ENCODE data around the gene SHISAL1. TPM values are rescaled to one million over a fixed set of nuclear protein-coding genes. Genes with fewer than 3 reads are reported as not detected.

Gene SHISAL1
- total and polyA plus RNA-seq, 2 donors (not counting 3 experiments of a cell fraction or from before 2014, with no cell fraction given) = 0.01 to 0.07 TPM

- DNase-seq (ENCODE audit: low read depth, low spot score) (no peak), FAIRE-seq (no peak)
- H4K20me1 ChIP-seq (replicated peaks; ENCODE audit: control insufficient read depth, extremely low read depth, insufficient read depth, low read length) = no peaks in the 10 kb centered on the region
- no TSS peak for BruUV-seq (replicated peaks)
- no peaks in the 10 kb centered on the region for H3K79me2 ChIP-seq (ENCODE audit: control insufficient read depth, insufficient read depth, low read length)
- POLR2A ChIA-PET = no interaction called here
- H3K27ac ChIP-seq (ENCODE audit: insufficient read depth, low read depth, low read length) = no peak overlapping the region
- no peaks in the 10 kb centered on the region for H3K4me1 ChIP-seq (ENCODE audit: control insufficient read depth, extremely low read depth, insufficient read depth, low read length)
- H3K4me2 ChIP-seq (ENCODE audit: insufficient read depth, low read length) = no peak overlapping the region
- H2AFZ ChIP-seq (ENCODE audit: low read depth, low read length) = no peak overlapping the region
- TF ChIP-seq CTCF (IDR thresholded peaks at IDR 0.05; ENCODE audit: extremely low read depth in 1 of 2, insufficient read depth in 1 of 2, low read depth in 1 of 2, low read length in 2 of 2) (no peak), POLR2A (IDR thresholded peaks at IDR 0.05; ENCODE audit: low read depth, low read length) (no peak), POLR2AphosphoS5 (IDR thresholded peaks at IDR 0.05; ENCODE audit: insufficient read depth, low read depth, low read length) (no peak), GATA2 (IDR thresholded peaks at IDR 0.05; ENCODE audit: insufficient read depth, insufficient read length, low read depth, low read length) (no peak), JUN (IDR thresholded peaks at IDR 0.05; ENCODE audit: borderline replicate concordance, insufficient read depth, insufficient read length, low read depth) (no peak), MYC (IDR thresholded peaks at IDR 0.05; ENCODE audit: low read depth, low read length) (no peak), FOS (IDR thresholded peaks at IDR 0.05; ENCODE audit: borderline replicate concordance, insufficient read depth, low read length) (no peak), EZH2 (IDR thresholded peaks at IDR 0.05; ENCODE audit: borderline replicate concordance, low read depth, low read length, severe bottlenecking) (no peak)
- TF ChIP-seq, protein P1, sequence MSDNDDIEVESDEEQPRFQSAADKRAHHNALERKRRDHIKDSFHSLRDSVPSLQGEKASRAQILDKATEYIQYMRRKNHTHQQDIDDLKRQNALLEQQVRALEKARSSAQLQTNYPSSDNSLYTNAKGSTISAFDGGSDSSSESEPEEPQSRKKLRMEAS (IDR thresholded peaks at IDR 0.05; ENCODE audit: insufficient read depth, insufficient read length) = no peak
- dilution Hi-C loops (cut with MboI; ENCODE audit: extremely low pct_ligation_motif_present, low sequenced_read_pairs) = no loop called here
- CTCF ChIA-PET = no interaction called here
- no peaks in the 10 kb centered on the region for H3K9me1 ChIP-seq (replicated peaks; ENCODE audit: control insufficient read depth, extremely low read depth, insufficient read depth, low read length)
- H3K4me3 ChIP-seq (replicated peaks in 1 of 3; ENCODE audit: insufficient read depth in 1 of 3, low read depth in 1 of 3, low read length in 3 of 3) = no peak overlapping the region
- intact Hi-C loops (cut with micrococcal nuclease) = no loop called here
- H3K9me3 ChIP-seq (replicated peaks; ENCODE audit: control insufficient read depth, insufficient read depth, low read length) = no peaks in the 10 kb centered on the region
- no peaks in the 10 kb centered on the region for H3K27me3 ChIP-seq (ENCODE audit: control insufficient read depth in 2 of 2, insufficient read depth in 2 of 2, low read length in 2 of 2)
- H3K36me3 ChIP-seq (ENCODE audit: control insufficient read depth in 2 of 2, extremely low read depth in 1 of 2, insufficient read depth in 2 of 2, low read length in 2 of 2) = no peaks in the 10 kb centered on the region
- no peak overlapping the region for H3K9ac ChIP-seq (replicated peaks; ENCODE audit: extremely low read depth, insufficient read depth, low read length)
Measured at GRCh38 chr22:44195189-44195871, 117.4 kb downstream of the SHISAL1 start.
